ENCODE results near the gene NACC2.

NACC2 gene

DNA sequence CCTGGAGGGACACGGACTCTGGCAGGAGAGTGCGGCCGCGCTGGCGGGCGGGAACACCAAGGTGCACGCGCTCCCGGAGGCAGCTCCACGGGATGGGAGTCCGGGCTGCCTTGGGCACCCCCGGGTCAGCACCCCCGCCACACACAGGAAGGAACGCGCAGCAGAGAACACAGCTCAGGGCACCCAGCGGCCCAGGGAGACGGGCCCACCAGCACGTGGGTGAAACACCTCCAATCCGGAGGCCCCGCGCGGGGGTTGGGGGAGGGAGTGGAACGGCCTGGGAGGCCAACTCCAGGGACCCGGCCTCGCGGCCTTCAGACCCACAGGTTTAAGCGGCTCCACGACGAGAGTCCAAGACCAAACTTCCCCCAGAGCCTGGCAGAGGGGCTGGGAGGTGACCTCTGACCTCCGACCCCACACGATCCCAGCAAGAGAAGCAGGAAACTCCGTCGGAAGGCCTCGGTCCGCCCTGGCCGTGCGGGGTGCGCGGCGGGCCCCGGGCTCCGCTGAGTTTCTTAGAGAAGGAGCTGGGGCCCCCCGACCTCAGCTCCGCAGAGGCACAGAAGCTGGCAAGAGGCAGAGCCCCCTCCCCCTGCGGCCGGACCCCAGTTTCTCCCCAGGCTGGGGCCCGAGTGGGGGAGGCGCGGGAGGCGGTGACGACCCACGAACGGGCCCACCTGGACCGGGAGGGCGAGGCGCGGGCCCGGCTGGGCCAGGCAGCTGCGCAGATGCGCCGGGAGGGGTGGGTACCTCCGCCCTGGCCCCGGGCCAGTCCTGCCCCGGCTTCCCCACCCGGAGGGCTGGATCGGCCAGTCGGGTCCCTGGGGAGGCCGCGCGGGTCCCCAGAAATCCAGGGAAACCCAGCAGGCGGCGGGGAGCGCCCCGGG, 851 bp downstream of the NACC2 start:
- peak overlapping the region; percentile 69 for H3K27ac ChIP-seq
- no peak for DNase-seq (ENCODE audit: low read depth, low spot score)

GRCh38 chr9:136093346-136093986, 1.6 kb downstream of the NACC2 start:
- DNase-seq (ENCODE audit: low read depth, low spot score) = no peak
- no peak overlapping the region for H3K27ac ChIP-seq

- DNase-seq (ENCODE audit: low read depth, low spot score) = no peak
- no peak overlapping the region for H3K27ac ChIP-seq
Observed at GRCh38 chr9:136092741-136093140, 2.3 kb downstream of the NACC2 start.

DNA sequence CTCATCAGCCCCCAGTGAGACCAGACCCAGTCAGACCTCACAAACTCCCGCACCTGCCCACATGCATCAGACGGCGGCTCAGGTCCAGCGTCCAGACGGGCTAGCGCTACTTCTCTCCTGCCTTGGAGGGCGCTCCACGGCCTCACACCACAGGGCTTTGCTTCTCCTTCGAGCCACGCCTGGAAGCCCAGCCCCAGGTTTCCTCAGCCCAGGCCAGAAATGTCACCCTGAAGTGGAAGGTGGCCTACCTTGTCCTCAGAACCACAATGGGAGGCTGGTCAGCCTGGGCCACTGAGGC, 2.8 kb downstream of the NACC2 start:
- H3K27ac ChIP-seq = no peak overlapping the region
- no peak for DNase-seq (ENCODE audit: low read depth, low spot score)

DNA sequence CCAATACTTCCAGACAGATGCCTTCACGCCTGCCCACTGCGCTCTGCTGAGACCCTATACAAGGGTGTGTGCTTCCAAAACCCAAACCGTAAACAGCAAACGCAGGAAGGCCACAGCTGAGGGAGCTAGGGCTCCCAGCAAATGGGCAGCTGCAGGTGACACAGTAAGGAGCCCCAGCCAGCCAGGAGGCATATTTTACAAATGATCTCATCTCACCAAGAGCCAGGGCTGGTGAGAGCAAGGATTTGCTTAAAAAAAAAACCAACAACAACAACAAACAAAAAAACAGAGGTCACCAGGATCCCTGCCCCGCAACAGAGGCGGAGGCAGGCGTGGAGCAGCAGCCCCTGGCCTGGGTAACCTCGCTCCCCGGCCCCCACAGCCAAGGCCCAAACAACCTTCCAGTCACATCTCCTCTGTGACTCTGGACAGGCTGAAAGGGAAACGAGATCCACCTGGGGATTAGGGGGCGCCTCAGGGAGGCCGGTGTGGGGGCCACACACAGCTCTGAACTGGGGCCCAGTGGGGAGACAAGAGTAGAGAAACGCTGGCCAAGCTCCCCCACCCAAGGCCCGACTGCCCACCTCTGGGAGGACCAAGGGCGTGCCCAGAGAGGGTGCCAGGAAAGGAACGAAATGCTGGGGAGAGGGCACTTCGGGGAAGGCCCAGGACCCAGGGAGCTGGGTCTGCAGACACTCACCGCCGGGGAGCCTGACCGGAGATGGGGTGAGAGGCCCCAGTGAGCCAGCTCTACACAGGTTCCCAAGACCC, 3.3 kb downstream of the NACC2 start:
- no peak for DNase-seq (ENCODE audit: low read depth, low spot score)

GRCh38 chr9:136090768-136091581, 4.1 kb downstream of the NACC2 start:
- DNase-seq (ENCODE audit: low read depth, low spot score) = no peak

More for the DNA sequence above, 3.3 kb downstream of the NACC2 start:
- no peak overlapping the region for H3K27ac ChIP-seq

DNA sequence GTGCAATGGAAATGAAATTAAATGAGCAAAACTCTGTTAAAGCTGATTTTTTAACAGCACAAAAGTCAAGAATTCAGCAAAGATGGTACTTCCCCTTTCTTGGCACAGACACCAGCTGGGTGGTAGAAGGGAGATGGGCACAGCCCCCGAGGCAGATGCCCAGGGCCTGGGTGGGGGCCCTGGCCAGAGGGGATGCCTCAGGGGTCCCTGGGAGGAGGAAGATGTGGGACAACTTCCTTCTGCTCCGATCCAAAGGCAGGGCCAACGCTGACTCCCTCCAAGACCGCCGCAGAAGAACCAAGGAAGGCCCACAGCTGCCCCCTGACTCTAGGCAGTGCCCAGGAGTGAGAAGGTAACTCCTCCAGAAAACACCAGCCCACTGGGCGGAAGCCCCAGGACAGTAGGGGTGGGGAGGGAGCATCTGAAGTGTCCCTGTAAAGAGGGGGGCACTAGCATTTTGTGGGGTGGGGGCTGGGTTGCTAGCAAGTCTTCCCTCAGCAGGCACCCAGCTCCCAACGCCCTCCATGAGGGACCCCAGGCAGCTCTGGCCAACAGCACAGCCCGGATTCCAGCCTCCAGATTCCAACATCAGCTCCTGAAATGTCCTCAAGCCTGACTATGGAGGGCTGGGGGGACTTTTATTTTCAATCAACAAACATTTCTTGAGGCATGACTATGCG, 4.9 kb downstream of the NACC2 start:
- no peak overlapping the region for H3K27ac ChIP-seq
- no peak for DNase-seq (ENCODE audit: low read depth, low spot score)

More at GRCh38 chr9:136090768-136091581, 4.1 kb downstream of the NACC2 start:
- no peak overlapping the region for H3K27ac ChIP-seq

GRCh38 chr9:136089697-136090045, 5.4 kb downstream of the NACC2 start:
- no peak for DNase-seq (ENCODE audit: low read depth, low spot score)
- H3K27ac ChIP-seq = no peak overlapping the region

DNA sequence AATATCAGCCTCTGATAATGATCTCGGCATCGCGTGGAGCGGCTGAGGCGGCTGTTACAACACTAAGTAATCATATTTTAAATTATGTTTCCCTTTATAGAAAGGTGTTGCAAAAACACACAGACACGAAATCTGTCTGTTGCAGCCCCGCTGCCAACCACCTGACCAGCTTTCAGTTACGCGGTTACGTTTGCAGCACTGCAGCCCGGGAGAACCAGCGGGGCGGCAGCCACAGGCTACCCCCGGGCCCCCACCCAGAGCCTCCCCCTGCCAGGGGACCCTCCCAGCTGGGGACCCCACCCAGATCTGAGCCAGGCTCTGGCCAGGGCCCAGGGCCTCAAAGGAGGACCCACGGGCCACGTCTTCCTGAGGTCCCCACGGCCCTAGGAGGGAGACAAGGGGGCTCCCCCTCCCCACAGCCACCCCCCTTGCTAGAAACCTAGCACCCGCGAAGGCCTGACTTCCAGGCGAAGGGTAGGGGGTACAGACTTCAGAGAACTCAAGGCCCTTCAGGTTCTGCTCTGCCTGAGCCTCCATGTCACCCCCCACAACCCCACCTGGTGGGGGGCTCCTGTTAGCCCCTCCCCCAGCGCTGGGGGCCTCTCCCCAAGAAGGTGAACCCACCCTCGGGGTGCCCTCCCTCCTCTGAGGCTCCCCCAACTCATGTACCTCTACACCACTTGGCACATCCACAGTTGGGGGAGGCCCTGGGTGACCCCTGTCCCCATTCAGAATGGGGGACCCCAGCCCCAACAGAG, 6.0 kb downstream of the NACC2 start:
- no peak for DNase-seq (ENCODE audit: low read depth, low spot score)
- no peak overlapping the region for H3K27ac ChIP-seq

GRCh38 chr9:136088481-136088938, 6.6 kb downstream of the NACC2 start:
- DNase-seq (ENCODE audit: low read depth, low spot score) = no peak
- no peak overlapping the region for H3K27ac ChIP-seq

- no peak overlapping the region for H3K27ac ChIP-seq
- DNase-seq (ENCODE audit: low read depth, low spot score) = no peak
Observed at GRCh38 chr9:136087741-136088480, 7.2 kb downstream of the NACC2 start.

- H3K27ac ChIP-seq = no peak overlapping the region
- no peak for DNase-seq (ENCODE audit: low read depth, low spot score)
Observed at GRCh38 chr9:136086951-136087740, 7.9 kb downstream of the NACC2 start.

DNA sequence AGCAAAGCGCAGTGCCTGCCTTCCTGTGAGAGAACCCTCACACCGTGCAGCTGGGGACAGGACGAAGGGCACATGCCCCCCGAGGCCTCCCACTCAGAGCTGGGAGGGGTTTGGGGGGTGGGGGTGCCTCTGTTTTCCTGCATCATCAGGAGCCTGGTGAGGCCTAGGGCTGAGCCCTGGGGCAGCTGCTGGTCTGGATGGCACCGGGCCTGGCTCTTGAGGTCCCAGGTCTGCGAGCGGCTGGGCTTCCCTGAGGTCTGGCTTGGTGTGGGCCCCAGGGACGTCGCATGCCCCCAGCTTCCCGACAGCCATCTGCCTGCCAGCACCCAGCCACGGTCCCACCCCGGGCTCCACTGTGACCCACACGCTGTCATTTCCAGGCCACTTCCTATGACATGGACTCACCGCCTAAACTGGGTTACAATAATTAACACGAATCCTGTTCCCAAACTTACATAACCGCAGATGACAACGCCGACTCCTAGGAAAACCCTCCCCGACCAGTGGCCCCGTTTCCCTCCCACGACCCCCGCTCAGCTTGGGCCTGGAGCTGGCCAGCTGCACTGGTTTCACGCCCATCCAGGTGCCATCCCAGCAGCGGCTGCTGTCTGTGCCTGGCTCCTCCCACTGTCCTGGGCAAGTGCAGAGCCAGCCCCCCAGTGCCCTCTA, 8.7 kb downstream of the NACC2 start:
- no peak for DNase-seq (ENCODE audit: low read depth, low spot score)
- H3K27ac ChIP-seq = no peak overlapping the region

GRCh38 chr9:136085815-136086212, 9.3 kb downstream of the NACC2 start:
- no peak for DNase-seq (ENCODE audit: low read depth, low spot score)
- H3K27ac ChIP-seq = no peak overlapping the region

GRCh38 chr9:136084063-136084944, 10.8 kb downstream of the NACC2 start:
- DNase-seq (ENCODE audit: low read depth, low spot score) = no peak
- H3K27ac ChIP-seq = no peak overlapping the region

GRCh38 chr9:136083558-136084062, 11.5 kb downstream of the NACC2 start:
- H3K27ac ChIP-seq = no peak overlapping the region

More at GRCh38 chr9:136083558-136084062, 11.5 kb downstream of the NACC2 start:
- no peak for DNase-seq (ENCODE audit: low read depth, low spot score)

Data from epithelial cell of prostate (primary cell).